ENCODE measurements around the gene PIGQ. TPM values are rescaled to one million over a fixed set of nuclear protein-coding genes. Genes with fewer than 3 reads are reported as not detected.

The PIGQ gene
- 26.7 and 27.0 TPM in 2 replicates for polyA plus RNA-seq (2013)

DNA sequence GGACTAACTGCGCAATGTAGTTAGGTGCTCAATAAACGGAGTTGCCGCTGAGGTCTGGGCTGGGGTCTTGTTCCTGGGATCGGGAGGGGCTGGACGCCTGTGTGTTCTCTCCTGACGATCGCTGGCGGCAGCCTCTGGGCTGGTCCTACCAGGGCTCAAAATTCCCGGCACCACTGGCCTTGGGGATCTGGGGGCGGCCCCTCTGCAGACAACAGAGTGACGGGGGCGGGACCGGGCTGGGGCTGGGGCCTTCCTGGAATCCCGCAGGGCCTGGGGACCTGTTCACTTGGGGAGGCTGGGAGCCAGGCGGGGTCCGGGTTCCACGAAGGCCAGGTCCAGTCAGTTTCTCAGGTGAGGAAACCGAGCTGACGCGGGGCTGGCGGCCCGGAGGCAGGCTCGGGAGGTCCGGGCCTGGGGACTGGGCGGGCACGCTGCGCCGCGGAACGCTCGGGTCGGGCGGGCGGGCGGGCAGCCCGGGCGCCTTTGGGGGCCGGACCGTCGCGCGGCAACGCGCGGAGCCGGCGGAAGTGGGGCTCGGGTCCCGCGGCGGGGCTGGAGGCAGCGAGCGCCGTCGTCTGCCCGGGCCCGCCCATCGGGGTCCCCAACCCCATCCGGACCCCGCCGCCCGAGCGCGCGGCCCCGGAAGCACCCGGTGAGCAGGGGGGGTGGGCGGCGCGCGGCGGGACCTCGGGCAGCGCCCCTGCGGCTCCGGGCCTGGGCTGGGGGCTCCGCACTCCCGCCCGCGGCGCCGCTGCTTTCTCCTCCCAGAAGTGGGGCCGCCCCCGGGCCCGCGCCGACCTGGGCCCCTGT is at the start of gene PIGQ:
PIGQ (plus strand) TSS at position 524 of the 810 bp plus-strand sequence. CDS start 4,107 bp downstream, outside the sequence.
- Histone ChIP-seq H3K27me3 (ENCODE audit: insufficient read depth, low read length) (no peaks in the 10 kb centered on the region), H3K9ac (ENCODE audit: low read length) (peak within 1 kb of the TSS; percentile 83), H3K79me1 (ENCODE audit: low read length) (peaks cover 11% of the 10 kb centered on the region), H3K27ac (ENCODE audit: low read depth, low read length) (peak within 1 kb of the TSS; percentile 70), H3K4me3 (ENCODE audit: low read depth, low read length) (peak within 1 kb of the TSS; percentile 90), H3K18ac (ENCODE audit: low read length) (peak within 1 kb of the TSS; percentile 88), H4K8ac (ENCODE audit: low read depth, low read length) (peak within 1 kb of the TSS; percentile 98), H2BK12ac (ENCODE audit: low read length) (no peak within 1 kb of the TSS), H2BK5ac (ENCODE audit: low read depth, low read length, poor library complexity) (peak within 1 kb of the TSS; percentile 81), H3K4me2 (ENCODE audit: low read length) (peak within 1 kb of the TSS; percentile 77), H3K14ac (ENCODE audit: low read length) (peak within 1 kb of the TSS; percentile 90), H2AFZ (ENCODE audit: insufficient read depth, low read length, poor library complexity) (peak within 1 kb of the TSS; percentile 62), H3K4me1 (ENCODE audit: control insufficient read depth in 1 of 2, insufficient read depth in 2 of 2, low read length in 2 of 2) (peaks cover 30 to 37% of the 10 kb centered on the region in 2 experiments), H3K36me3 (ENCODE audit: control insufficient read depth in 1 of 2, insufficient read depth in 2 of 2, low read length in 2 of 2) (peaks cover 13 to 16% of the 10 kb centered on the region in 2 experiments), H3K4ac (ENCODE audit: low read depth, low read length) (peak within 1 kb of the TSS; percentile 88), H2BK120ac (ENCODE audit: insufficient read depth, low read length, poor library complexity) (peak within 1 kb of the TSS; percentile 65), H3K23ac (ENCODE audit: low read length) (no peak within 1 kb of the TSS), H4K91ac (ENCODE audit: low read depth, low read length) (peak within 1 kb of the TSS; percentile 94), H3K9me3 (ENCODE audit: insufficient read depth, low read depth, low read length) (peaks cover 5% of the 10 kb centered on the region), H2AK5ac (ENCODE audit: low read length) (peak within 1 kb of the TSS; percentile 66), H3K79me2 (ENCODE audit: control insufficient read depth, insufficient read depth, low read length, poor library complexity) (peaks cover 3% of the 10 kb centered on the region), H4K12ac (ENCODE audit: low read depth, low read length) (peak within 1 kb of the TSS; percentile 84)
- peak; percentile 10 to 61 for DNase-seq
- no CpG with 5 or more reads among the region's 87 CpGs for WGBS (ENCODE audit: extremely low coverage, insufficient coverage, insufficient read length)

DNA sequence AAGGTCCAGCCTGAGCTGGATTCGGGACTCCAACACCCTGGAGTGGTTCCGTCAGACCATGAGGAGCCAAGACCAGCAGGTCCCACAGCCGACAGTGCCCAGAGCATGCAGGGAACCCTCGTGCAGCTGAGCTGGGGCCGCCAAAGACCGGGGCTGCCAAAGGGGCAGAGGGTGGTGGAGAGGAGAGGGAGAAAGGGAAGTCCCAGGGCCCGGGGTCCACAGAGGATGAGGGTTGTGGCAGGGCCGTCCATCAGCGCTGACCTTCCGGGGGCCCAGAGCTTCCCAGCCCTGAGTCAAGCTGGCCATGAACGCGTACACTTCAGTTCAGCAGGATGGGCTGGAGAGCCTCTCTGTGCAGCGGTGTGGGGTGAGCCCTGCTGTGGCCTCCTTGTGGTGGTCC is 48.9 kb upstream of the PIGQ start:
- no peak overlapping the region for H2AFZ ChIP-seq (ENCODE audit: insufficient read depth, low read length, poor library complexity)

DNA sequence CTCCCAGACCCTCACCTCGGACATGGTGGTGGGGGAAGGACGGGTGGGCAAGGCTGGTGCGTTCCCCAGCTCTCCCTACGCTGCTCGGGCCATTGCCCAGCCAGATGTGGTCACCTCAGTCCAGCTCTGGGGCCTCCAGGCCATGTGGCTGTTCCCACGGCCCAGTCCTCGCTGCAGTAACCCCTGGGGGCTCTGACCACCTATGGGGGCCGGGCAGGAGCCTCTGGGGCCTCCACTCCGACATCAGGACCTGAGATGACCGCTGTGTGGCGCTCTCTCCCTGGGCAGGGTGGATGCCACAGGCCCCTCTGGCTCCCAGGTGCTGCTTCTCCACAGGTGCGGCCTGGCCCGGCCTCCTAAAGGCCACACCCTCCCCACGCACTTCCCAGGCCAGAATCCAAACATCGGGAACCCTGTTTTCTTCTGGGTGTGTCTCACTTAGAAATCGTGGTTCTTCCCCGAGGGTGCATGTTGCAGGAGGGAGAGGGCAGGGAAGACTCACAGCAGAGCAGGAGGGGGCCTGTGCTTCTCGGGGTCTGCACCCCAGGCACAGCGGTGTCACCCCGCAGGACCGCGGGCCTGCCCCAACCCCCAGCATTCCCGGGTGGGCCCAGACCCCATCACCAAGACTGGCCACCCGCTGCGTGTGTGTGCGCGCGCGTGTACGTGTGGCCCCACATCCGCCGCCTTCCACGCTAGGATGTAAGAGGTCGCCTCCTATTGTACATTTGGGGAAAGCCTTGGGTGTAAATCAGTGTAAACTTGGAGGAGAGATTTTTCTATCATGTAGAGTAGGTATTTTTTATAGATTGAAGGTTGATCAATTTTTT is 48.2 kb upstream of the PIGQ start:
- H3K18ac ChIP-seq (ENCODE audit: low read length) = no peak overlapping the region
- H3K4ac ChIP-seq (ENCODE audit: low read depth, low read length) = no peak overlapping the region
- H4K91ac ChIP-seq (ENCODE audit: low read depth, low read length) = no peak overlapping the region
- H4K12ac ChIP-seq (ENCODE audit: low read depth, low read length) = no peak overlapping the region
- WGBS (ENCODE audit: extremely low coverage, insufficient coverage, insufficient read length) = no CpG with 5 or more reads among the region's 34 CpGs
- H3K27ac ChIP-seq (ENCODE audit: low read depth, low read length) = no peak overlapping the region
- H3K23ac ChIP-seq (ENCODE audit: low read length) = no peak overlapping the region
- H3K4me3 ChIP-seq (ENCODE audit: low read depth, low read length) = no peak overlapping the region
- no peak overlapping the region for H3K14ac ChIP-seq (ENCODE audit: low read length)
- H4K8ac ChIP-seq (ENCODE audit: low read depth, low read length) = no peak overlapping the region
- H2BK12ac ChIP-seq (ENCODE audit: low read length) = no peak overlapping the region
- H2BK5ac ChIP-seq (ENCODE audit: low read depth, low read length, poor library complexity) = no peak overlapping the region
- H3K9ac ChIP-seq (ENCODE audit: low read length) = no peak overlapping the region
- peaks cover 23 to 31% of the 10 kb centered on the region in 2 experiments for H3K36me3 ChIP-seq (ENCODE audit: control insufficient read depth in 1 of 2, insufficient read depth in 2 of 2, low read length in 2 of 2)
- H3K4me2 ChIP-seq (ENCODE audit: low read length) = no peak overlapping the region
- H3K9me3 ChIP-seq (ENCODE audit: insufficient read depth, low read depth, low read length) = no peaks in the 10 kb centered on the region
- H3K79me1 ChIP-seq (ENCODE audit: low read length) = peaks cover under 1% of the 10 kb centered on the region
- peaks cover 12 to 16% of the 10 kb centered on the region in 2 experiments for H3K4me1 ChIP-seq (ENCODE audit: control insufficient read depth in 1 of 2, insufficient read depth in 2 of 2, low read length in 2 of 2)
- no peak overlapping the region for H2AFZ ChIP-seq (ENCODE audit: insufficient read depth, low read length, poor library complexity)
- H3K79me2 ChIP-seq (ENCODE audit: control insufficient read depth, insufficient read depth, low read length, poor library complexity) = peaks cover 2% of the 10 kb centered on the region
- no peak overlapping the region for H2AK5ac ChIP-seq (ENCODE audit: low read length)
- H2BK120ac ChIP-seq (ENCODE audit: insufficient read depth, low read length, poor library complexity) = no peak overlapping the region
- DNase-seq = no peak
- H3K27me3 ChIP-seq (ENCODE audit: insufficient read depth, low read length) = no peaks in the 10 kb centered on the region

More for the DNA sequence above, 48.9 kb upstream of the PIGQ start:
- Histone ChIP-seq H3K23ac (ENCODE audit: low read length) (no peak overlapping the region), H3K27me3 (ENCODE audit: insufficient read depth, low read length) (no peaks in the 10 kb centered on the region), H2AK5ac (ENCODE audit: low read length) (no peak overlapping the region), H3K4me2 (ENCODE audit: low read length) (no peak overlapping the region), H3K4me3 (ENCODE audit: low read depth, low read length) (no peak overlapping the region), H2BK5ac (ENCODE audit: low read depth, low read length, poor library complexity) (no peak overlapping the region), H3K36me3 (ENCODE audit: control insufficient read depth in 1 of 2, insufficient read depth in 2 of 2, low read length in 2 of 2) (peaks cover 27 to 36% of the 10 kb centered on the region in 2 experiments), H2BK12ac (ENCODE audit: low read length) (no peak overlapping the region), H4K12ac (ENCODE audit: low read depth, low read length) (no peak overlapping the region), H3K18ac (ENCODE audit: low read length) (no peak overlapping the region), H3K4ac (ENCODE audit: low read depth, low read length) (no peak overlapping the region), H3K14ac (ENCODE audit: low read length) (no peak overlapping the region), H3K4me1 (ENCODE audit: control insufficient read depth in 1 of 2, insufficient read depth in 2 of 2, low read length in 2 of 2) (peaks cover 4 to 8% of the 10 kb centered on the region in 2 experiments), H4K91ac (ENCODE audit: low read depth, low read length) (no peak overlapping the region), H3K27ac (ENCODE audit: low read depth, low read length) (no peak overlapping the region), H3K79me2 (ENCODE audit: control insufficient read depth, insufficient read depth, low read length, poor library complexity) (no peaks in the 10 kb centered on the region), H4K8ac (ENCODE audit: low read depth, low read length) (no peak overlapping the region), H3K9me3 (ENCODE audit: insufficient read depth, low read depth, low read length) (no peaks in the 10 kb centered on the region), H3K79me1 (ENCODE audit: low read length) (no peaks in the 10 kb centered on the region), H2BK120ac (ENCODE audit: insufficient read depth, low read length, poor library complexity) (no peak overlapping the region), H3K9ac (ENCODE audit: low read length) (no peak overlapping the region)
- WGBS (ENCODE audit: extremely low coverage, insufficient coverage, insufficient read length) = no CpG with 5 or more reads among the region's 13 CpGs
- no peak for DNase-seq

DNA sequence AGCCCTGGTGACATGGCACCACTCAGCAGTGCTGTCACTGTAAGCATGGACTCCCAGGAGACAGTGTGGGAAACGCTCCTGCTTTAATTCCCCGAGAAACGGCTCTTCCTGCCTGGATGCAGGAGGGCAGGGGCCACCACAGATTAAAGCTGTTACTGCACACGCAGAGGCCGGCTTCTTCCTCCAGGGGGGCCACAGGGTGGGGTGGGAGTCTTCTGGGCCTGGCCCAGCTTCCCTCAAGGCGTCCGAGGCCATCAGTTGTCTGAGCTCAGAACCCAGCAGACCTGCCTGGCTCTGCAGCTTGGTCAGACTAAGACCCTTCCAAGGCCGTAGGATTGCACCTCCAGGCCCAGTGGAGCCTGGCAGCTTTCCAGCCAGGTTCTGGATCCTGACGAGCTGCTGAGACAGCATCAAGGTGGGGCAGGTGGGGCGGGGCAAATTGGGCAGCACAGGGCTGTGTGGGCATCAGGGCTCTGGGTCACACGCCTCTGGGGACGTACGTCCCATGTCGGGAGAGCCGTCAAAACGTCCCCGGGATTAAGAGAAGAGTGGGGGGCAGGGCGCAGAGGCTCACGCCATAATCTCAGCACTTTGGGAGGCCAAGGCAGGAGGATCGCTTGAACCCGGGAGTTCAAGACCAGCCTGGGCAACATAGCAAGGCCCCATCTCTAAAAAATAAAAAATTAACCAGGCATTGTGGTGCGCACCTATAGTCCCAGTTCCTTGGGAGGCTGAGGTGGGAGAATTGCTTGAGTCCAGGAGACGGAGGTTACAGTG is 47.3 kb upstream of the PIGQ start:
- Histone ChIP-seq H3K9me3 (ENCODE audit: insufficient read depth, low read depth, low read length) (no peaks in the 10 kb centered on the region), H3K4me3 (ENCODE audit: low read depth, low read length) (no peak overlapping the region)

More for the DNA sequence above, 47.3 kb upstream of the PIGQ start:
- no peak overlapping the region for H2AK5ac ChIP-seq (ENCODE audit: low read length)
- H4K91ac ChIP-seq (ENCODE audit: low read depth, low read length) = no peak overlapping the region
- H3K18ac ChIP-seq (ENCODE audit: low read length) = no peak overlapping the region
- H2BK5ac ChIP-seq (ENCODE audit: low read depth, low read length, poor library complexity) = no peak overlapping the region
- no peaks in the 10 kb centered on the region for H3K27me3 ChIP-seq (ENCODE audit: insufficient read depth, low read length)
- H3K4me2 ChIP-seq (ENCODE audit: low read length) = no peak overlapping the region
- no CpG with 5 or more reads among the region's 23 CpGs for WGBS (ENCODE audit: extremely low coverage, insufficient coverage, insufficient read length)
- no peak overlapping the region for H4K12ac ChIP-seq (ENCODE audit: low read depth, low read length)
- H3K14ac ChIP-seq (ENCODE audit: low read length) = no peak overlapping the region
- H3K9ac ChIP-seq (ENCODE audit: low read length) = no peak overlapping the region
- H2AFZ ChIP-seq (ENCODE audit: insufficient read depth, low read length, poor library complexity) = no peak overlapping the region
- peaks cover 10% of the 10 kb centered on the region for H3K79me1 ChIP-seq (ENCODE audit: low read length)
- DNase-seq = no peak
- peaks cover 9% of the 10 kb centered on the region for H3K79me2 ChIP-seq (ENCODE audit: control insufficient read depth, insufficient read depth, low read length, poor library complexity)
- peaks cover 23 to 27% of the 10 kb centered on the region in 2 experiments for H3K36me3 ChIP-seq (ENCODE audit: control insufficient read depth in 1 of 2, insufficient read depth in 2 of 2, low read length in 2 of 2)
- no peak overlapping the region for H3K27ac ChIP-seq (ENCODE audit: low read depth, low read length)
- peaks cover 12 to 17% of the 10 kb centered on the region in 2 experiments for H3K4me1 ChIP-seq (ENCODE audit: control insufficient read depth in 1 of 2, insufficient read depth in 2 of 2, low read length in 2 of 2)
- H3K23ac ChIP-seq (ENCODE audit: low read length) = no peak overlapping the region
- no peak overlapping the region for H4K8ac ChIP-seq (ENCODE audit: low read depth, low read length)
- no peak overlapping the region for H2BK12ac ChIP-seq (ENCODE audit: low read length)
- no peak overlapping the region for H2BK120ac ChIP-seq (ENCODE audit: insufficient read depth, low read length, poor library complexity)
- no peak overlapping the region for H3K4ac ChIP-seq (ENCODE audit: low read depth, low read length)

Data from trophoblast cell (in vitro differentiated cells and primary cell).